H1 (cell line): Measurements from ENCODE around the gene MICU1. TPM values are rescaled to one million over a fixed set of nuclear protein-coding genes. Genes with fewer than 3 reads are reported as not detected.

ENCODE experiments used
- BACH1 ChIP-seq: IDR thresholded peaks from 2 replicates; pipeline ENCODE4 v1.6.1; 2012; ENCODE audit warnings: low read length, improper control_type of control experiment
- CBX8 ChIP-seq: fragments of 300-800, 300-1000 bp; sonication (generic); IDR thresholded peaks from 2 replicates; pipeline ENCODE4 v1.7.1; 2016; ENCODE audit warnings: low read depth, low read length, borderline replicate concordance
- EGR1 ChIP-seq: IDR thresholded peaks from 2 replicates; pipeline ENCODE4 v1.6.1; 2011; ENCODE audit warnings: low read depth, low read length, borderline replicate concordance
- EP300 ChIP-seq, 2 experiments: IDR thresholded peaks; 1 replicate in 1 of 2; 2 replicates in 1 of 2; pipeline ENCODE4 v1.6.1; 2011 to 2012; ENCODE audit warnings: low read depth in 2 of 2, low read length in 2 of 2, mild to moderate bottlenecking in 2 of 2, borderline replicate concordance in 1 of 2, inconsistent platforms in 1 of 2, moderate library complexity in 1 of 2
- GABPA ChIP-seq: IDR thresholded peaks from 2 replicates; pipeline ENCODE4 v1.6.1; 2011; ENCODE audit warnings: mild to moderate bottlenecking, low read length, moderate library complexity, borderline replicate concordance; ENCODE audit not compliant: insufficient read depth
- HDAC2 ChIP-seq, 2 experiments: fragments of 300-600 bp in 1 of 2; sonication (generic) in 1 of 2; IDR thresholded peaks; 2 replicates each; pipeline ENCODE4 v1.6.1; 2011 to 2012; ENCODE audit warnings: low read depth in 2 of 2, low read length in 2 of 2, mild to moderate bottlenecking in 2 of 2, moderate library complexity in 2 of 2, borderline replicate concordance in 1 of 2, inconsistent platforms in 1 of 2
- KDM1A ChIP-seq: fragments of 200-600, 300-600 bp; sonication (generic); IDR thresholded peaks from 2 replicates; pipeline ENCODE4 v1.7.1; 2016; ENCODE audit warnings: mild to moderate bottlenecking, low read length, borderline replicate concordance
- KDM5A ChIP-seq: fragments of 200-600 bp; IDR thresholded peaks from 2 replicates; pipeline ENCODE4 v1.7.1; 2012; ENCODE audit warnings: mild to moderate bottlenecking, low read length, inconsistent platforms, mixed read lengths
- NRF1 ChIP-seq: IDR thresholded peaks from 2 replicates; pipeline ENCODE4 v1.6.1; 2011; ENCODE audit warnings: mild to moderate bottlenecking, low read depth, low read length, improper control_type of control experiment
- PHF8 ChIP-seq: fragments of 200-600 bp; sonication (generic); conservative IDR thresholded peaks from 2 replicates; pipeline ENCODE4 v1.7.1; 2012; ENCODE audit warnings: low read depth, mild to moderate bottlenecking, inconsistent platforms, low read length, moderate library complexity
- RFX5 ChIP-seq: IDR thresholded peaks from 2 replicates; pipeline ENCODE4 v1.6.1; 2011; ENCODE audit warnings: low read depth, low read length, improper control_type of control experiment, borderline replicate concordance
- RXRA ChIP-seq: IDR thresholded peaks from 2 replicates; pipeline ENCODE4 v1.6.1; 2011; ENCODE audit warnings: low read depth, mild to moderate bottlenecking, low read length, moderate library complexity; ENCODE audit not compliant: insufficient read depth
- SAP30 ChIP-seq: fragments of 300-600 bp; sonication (generic); IDR thresholded peaks from 2 replicates; pipeline ENCODE4 v1.7.1; 2012; ENCODE audit warnings: low read length, moderate library complexity, mild to moderate bottlenecking, inconsistent platforms; ENCODE audit not compliant: insufficient read depth, insufficient replicate concordance
- SIRT6 ChIP-seq: IDR thresholded peaks from one replicate; pipeline ENCODE4 v1.7.1; 2012; ENCODE audit warnings: low read length, inconsistent platforms
- SP4 ChIP-seq: IDR thresholded peaks from 2 replicates; pipeline ENCODE4 v1.6.1; 2012; ENCODE audit warnings: low read length, inconsistent platforms
- TAF7 ChIP-seq: optimal IDR thresholded peaks from 2 replicates; pipeline ENCODE3; 2011; ENCODE audit warnings: low read depth, mild to moderate bottlenecking, inconsistent platforms, low read length, moderate library complexity, borderline replicate concordance
- polyA plus RNA-seq, 7 experiments: library from polyadenylated mRNA; depleted of rRNA in 3 of 7; stranded (reverse) in 5 of 7; unstranded in 2 of 7; fragments of >200 nt in 5 of 7; fragments of 200-250 nt in 2 of 7; gene quantifications; 1 replicate in 5 of 7; 2 replicates in 1 of 7; 4 replicates in 1 of 7; pipeline versions ENCODE4 v1.2.1 to v1.2.3, GENCODE V29; 2011 to 2013; ENCODE audit warnings: missing spikeins in 2 of 7, mixed read lengths in 2 of 7
- total RNA-seq: library from RNA; stranded (reverse); fragmentation: NEBNext Ultra II Directional; extraction: Animal tissue kit (Norgen Biotek cat#: 25700); gene quantifications from 2 replicates; pipeline ENCODE4 v1.2.1, GENCODE V29; 2021
- TF ChIP-seq, protein P1 (sequence below): IDR thresholded peaks from 2 replicates; pipeline ENCODE4 v1.6.1; 2011; ENCODE audit warnings: low read depth, mild to moderate bottlenecking, low read length; ENCODE audit not compliant: insufficient read depth
- TF ChIP-seq, protein P2 (sequence below): IDR thresholded peaks from 2 replicates; pipeline ENCODE4 v1.6.1; 2011; ENCODE audit warnings: low read length, improper control_type of control experiment

MICU1 gene
- total and polyA plus RNA-seq, 2 of the 8 experiments (the other 6 are each of a cell fraction or from before 2014, with no cell fraction given) = 18.0 to 36.7 TPM

DNA sequence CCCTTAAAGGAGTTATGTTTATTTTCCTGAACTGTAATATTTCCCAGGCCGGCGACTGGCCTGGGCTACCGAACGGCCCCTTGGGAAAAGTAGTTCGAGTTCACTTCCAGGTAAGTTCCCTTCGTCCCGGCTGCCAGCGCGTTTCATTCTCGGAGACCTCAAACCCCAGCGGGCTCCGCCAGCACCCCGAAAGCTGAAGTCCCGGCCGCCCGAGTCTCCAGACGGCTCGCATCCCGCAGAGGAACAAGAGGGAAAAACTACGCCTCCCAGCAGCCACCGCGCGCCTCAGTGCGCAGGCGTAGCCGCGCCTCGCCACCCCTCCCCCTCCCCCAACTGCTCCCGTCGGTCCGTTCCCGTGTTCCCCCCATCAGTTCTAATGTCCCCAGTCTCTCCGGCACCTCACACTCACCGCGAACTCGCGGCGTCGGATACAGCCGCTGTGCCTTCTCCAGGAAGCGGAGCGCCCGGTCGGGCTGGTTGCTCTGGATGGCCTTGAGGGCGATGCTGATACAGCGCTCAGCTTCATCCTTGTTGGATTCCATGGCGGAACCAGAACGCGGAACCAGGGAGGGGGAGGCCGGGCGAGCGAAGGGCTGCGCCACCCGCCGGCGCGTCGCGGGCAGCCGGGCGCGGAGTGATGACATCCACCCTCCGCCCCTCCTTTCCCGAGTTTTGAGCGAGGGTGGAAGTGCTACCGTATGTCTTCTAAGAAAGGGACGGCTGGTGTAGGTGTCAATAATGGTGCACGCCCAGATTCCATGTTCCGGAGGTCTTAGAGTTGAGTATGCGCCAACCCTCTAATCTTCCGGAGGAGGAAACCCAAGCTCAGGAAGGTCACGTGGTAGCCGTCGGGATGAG lies 271.3 kb downstream of the MICU1 start, which contains the start of gene DNAJB12 (continued):
- TF ChIP-seq TAF7 (peak; percentile 95), EGR1 (peak; percentile 49; the same call in 1 of the 2 replicates), CBX8 (no peak), GABPA (peak; percentile 38; the same call in 1 of the 2 replicates), HDAC2 (IDR thresholded peaks at IDR 0.05; ENCODE audit: borderline replicate concordance in 1 of 2, low read depth in 2 of 2, low read length in 2 of 2) (peak in 1 of 2 experiments; percentile 93; a peak in 2 of 4 replicates), SP4 (peak; percentile 92), PHF8 (peak; percentile 100), RXRA (no peak), RFX5 (no peak), SAP30 (peak; percentile 16), SIRT6 (no peak), EP300 (IDR thresholded peaks at IDR 0.05; ENCODE audit: borderline replicate concordance in 1 of 2, low read depth in 2 of 2, low read length in 2 of 2) (no peak; a peak in 1 of 3 replicates), KDM1A (peak; percentile 79; the same call in 1 of the 2 replicates), NRF1 (peak; percentile 78), KDM5A (peak; percentile 93), BACH1 (no peak)
- TF ChIP-seq, protein P1, sequence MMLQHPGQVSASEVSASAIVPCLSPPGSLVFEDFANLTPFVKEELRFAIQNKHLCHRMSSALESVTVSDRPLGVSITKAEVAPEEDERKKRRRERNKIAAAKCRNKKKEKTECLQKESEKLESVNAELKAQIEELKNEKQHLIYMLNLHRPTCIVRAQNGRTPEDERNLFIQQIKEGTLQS = peak; percentile 76
- TF ChIP-seq, protein P2, sequence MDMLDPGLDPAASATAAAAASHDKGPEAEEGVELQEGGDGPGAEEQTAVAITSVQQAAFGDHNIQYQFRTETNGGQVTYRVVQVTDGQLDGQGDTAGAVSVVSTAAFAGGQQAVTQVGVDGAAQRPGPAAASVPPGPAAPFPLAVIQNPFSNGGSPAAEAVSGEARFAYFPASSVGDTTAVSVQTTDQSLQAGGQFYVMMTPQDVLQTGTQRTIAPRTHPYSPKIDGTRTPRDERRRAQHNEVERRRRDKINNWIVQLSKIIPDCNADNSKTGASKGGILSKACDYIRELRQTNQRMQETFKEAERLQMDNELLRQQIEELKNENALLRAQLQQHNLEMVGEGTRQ = peak; percentile 85
